ENCODE data around the gene SUPT20HL2.

- TF ChIP-seq CTCF (IDR thresholded peaks at IDR 0.05; ENCODE audit: insufficient read depth, low read length) (no peak), POLR2AphosphoS5 (IDR thresholded peaks at IDR 0.05; ENCODE audit: low read depth) (no peak)
These were observed 21.5 kb downstream of the SUPT20HL2 start for GRCh38 chrX:24292353-24292752.
